CD4-positive, alpha-beta memory T cell (primary cell): Measurements from ENCODE around the gene SV2A. TPM values are rescaled to one million over a fixed set of nuclear protein-coding genes. Genes with fewer than 3 reads are reported as not detected.
"Not testable (repeated sequence)": the region's sequence is repeated elsewhere in the genome, so short reads cannot be mapped to it uniquely, and the experiment has no call there.

ENCODE experiments used
- CTCF ChIA-PET: fragments of 350-600 bp; sonication (Branson Sonifier 250); formaldehyde crosslinking; loops from one replicate; lab custom pipeline; 2021; ENCODE audit warnings: inconsistent platforms; ENCODE audit not compliant: partially characterized antibody; lab: Charles Lee
- POLR2A ChIA-PET: fragments of 350-600 bp; sonication (Branson Sonifier 250); formaldehyde crosslinking; loops from one replicate; lab custom pipeline; 2021; ENCODE audit not compliant: partially characterized antibody; lab: Charles Lee
- DNase-seq, 5 donors: peaks; one replicate each; pipeline versions ENCODE4 v3.0.0 to v3.0.0-alpha.2; 2020 to 2022; ENCODE audit warnings: mixed read lengths in 1 of 5
- H3K27ac ChIP-seq: one replicate; pipeline ENCODE4 v1.7.0; 2013; ENCODE audit warnings: low read depth, low read length
- H3K27me3 ChIP-seq: 2 replicates; pipeline ENCODE4 v1.7.0; 2013; ENCODE audit warnings: mild to moderate bottlenecking, low read length, moderate library complexity; ENCODE audit not compliant: insufficient read depth
- H3K36me3 ChIP-seq: 2 replicates; pipeline ENCODE4 v1.7.0; 2013; ENCODE audit warnings: mild to moderate bottlenecking, low read length, moderate library complexity; ENCODE audit not compliant: insufficient read depth
- H3K4me1 ChIP-seq: 2 replicates; pipeline ENCODE4 v1.7.0; 2013; ENCODE audit warnings: mild to moderate bottlenecking, low read length, moderate library complexity; ENCODE audit not compliant: insufficient read depth
- H3K4me3 ChIP-seq, 2 donors: one replicate each; pipeline ENCODE4 v1.7.0; 2013; ENCODE audit warnings: low read length in 2 of 2, mild to moderate bottlenecking in 1 of 2
- H3K9me3 ChIP-seq, 2 donors: one replicate each; pipeline ENCODE4 v1.7.0; 2013; ENCODE audit warnings: low read length in 2 of 2, control low read depth in 1 of 2; ENCODE audit not compliant: control insufficient read depth in 1 of 2
- H3K27ac Mint-ChIP-seq, 7 donors: one replicate each; pipeline ENCODE4 v1.8.0; 2020 to 2021; ENCODE audit warnings: mixed read lengths in 7 of 7, mild to moderate bottlenecking in 6 of 7, inconsistent platforms in 3 of 7, moderate library complexity in 3 of 7
- H3K27me3 Mint-ChIP-seq, 2 donors: one replicate each; pipeline ENCODE4 v1.8.0; 2020 to 2021; ENCODE audit warnings: mixed read lengths in 2 of 2
- H3K36me3 Mint-ChIP-seq, 2 donors: one replicate each; pipeline ENCODE4 v1.8.0; 2020 to 2021; ENCODE audit warnings: mixed read lengths in 2 of 2, inconsistent platforms in 1 of 2, mild to moderate bottlenecking in 1 of 2
- H3K4me1 Mint-ChIP-seq, 4 donors: one replicate each; pipeline ENCODE4 v1.8.0; 2020 to 2021; ENCODE audit warnings: mixed read lengths in 4 of 4, mild to moderate bottlenecking in 1 of 4
- H3K4me3 Mint-ChIP-seq, 8 donors: one replicate each; pipeline ENCODE4 v1.8.0; 2020 to 2021; ENCODE audit warnings: mixed read lengths in 8 of 8, mild to moderate bottlenecking in 7 of 8, moderate library complexity in 6 of 8, inconsistent platforms in 3 of 8
- H3K9me3 Mint-ChIP-seq, 8 donors: one replicate each; pipeline ENCODE4 v1.8.0; 2020 to 2021; ENCODE audit warnings: mixed read lengths in 8 of 8, mild to moderate bottlenecking in 5 of 8, inconsistent platforms in 3 of 8, moderate library complexity in 1 of 8
- intact Hi-C: fragments of 100-400 bp; cut with micrococcal nuclease; formaldehyde crosslinking; loops from one replicate; pipeline ENCODE4 v1.15.1; 2023
- polyA plus RNA-seq, 2 donors: library from polyadenylated mRNA; unstranded; fragments of 300-500 nt; fragmentation: Illumina TruSeq; gene quantifications; one replicate each; pipeline ENCODE4 v1.2.3, GENCODE V29; 2021
- total RNA-seq, 2 experiments: library from RNA; stranded (reverse); gene quantifications; one replicate each; pipeline ENCODE4 v1.2.3, GENCODE V29; 2021

The SV2A gene
- total and polyA plus RNA-seq, 4 experiments from 2014 or later, result 2.8 to 5.0 (median 3.6) TPM

- H3K4me3 ChIP-seq, H3K4me1 ChIP-seq, H3K9me3 ChIP-seq, H3K27ac ChIP-seq, H3K27ac Mint-ChIP-seq, DNase-seq, CTCF ChIA-PET, H3K36me3 Mint-ChIP-seq, H3K27me3 ChIP-seq, intact Hi-C loops, H3K9me3 Mint-ChIP-seq, H3K27me3 Mint-ChIP-seq, H3K4me1 Mint-ChIP-seq, H3K36me3 ChIP-seq, H3K4me3 Mint-ChIP-seq, POLR2A ChIA-PET: not testable (repeated sequence)
Measured at GRCh38 chr1:149873060-149873459, 44.6 kb downstream of the SV2A start.

DNA sequence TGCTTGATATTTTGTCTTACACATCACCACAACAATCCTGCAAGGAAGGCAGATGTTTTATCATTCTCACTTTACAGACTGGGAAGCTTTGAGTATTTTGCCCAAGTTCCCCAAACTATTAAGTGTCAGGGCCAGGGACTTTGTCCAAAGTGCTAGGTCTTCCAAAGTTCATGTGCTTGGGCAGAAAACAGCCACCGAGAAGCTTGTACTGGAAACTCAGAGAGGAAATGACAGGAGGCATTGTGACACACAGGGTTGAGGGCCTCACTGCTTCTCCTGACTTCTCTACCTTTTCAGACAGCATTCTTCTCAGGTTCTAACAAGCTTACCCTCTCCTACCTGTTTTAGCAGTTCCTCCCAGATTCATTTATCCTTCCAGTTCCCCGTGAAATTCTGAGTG is 50.8 kb downstream of the SV2A start:
- H3K27me3 Mint-ChIP-seq, H3K36me3 ChIP-seq, H3K27ac Mint-ChIP-seq, CTCF ChIA-PET, H3K9me3 Mint-ChIP-seq, POLR2A ChIA-PET, H3K36me3 Mint-ChIP-seq, H3K4me1 Mint-ChIP-seq, H3K4me3 Mint-ChIP-seq, H3K27me3 ChIP-seq, intact Hi-C loops, H3K4me1 ChIP-seq, H3K9me3 ChIP-seq, H3K4me3 ChIP-seq, H3K27ac ChIP-seq, DNase-seq: not testable (repeated sequence)

DNA sequence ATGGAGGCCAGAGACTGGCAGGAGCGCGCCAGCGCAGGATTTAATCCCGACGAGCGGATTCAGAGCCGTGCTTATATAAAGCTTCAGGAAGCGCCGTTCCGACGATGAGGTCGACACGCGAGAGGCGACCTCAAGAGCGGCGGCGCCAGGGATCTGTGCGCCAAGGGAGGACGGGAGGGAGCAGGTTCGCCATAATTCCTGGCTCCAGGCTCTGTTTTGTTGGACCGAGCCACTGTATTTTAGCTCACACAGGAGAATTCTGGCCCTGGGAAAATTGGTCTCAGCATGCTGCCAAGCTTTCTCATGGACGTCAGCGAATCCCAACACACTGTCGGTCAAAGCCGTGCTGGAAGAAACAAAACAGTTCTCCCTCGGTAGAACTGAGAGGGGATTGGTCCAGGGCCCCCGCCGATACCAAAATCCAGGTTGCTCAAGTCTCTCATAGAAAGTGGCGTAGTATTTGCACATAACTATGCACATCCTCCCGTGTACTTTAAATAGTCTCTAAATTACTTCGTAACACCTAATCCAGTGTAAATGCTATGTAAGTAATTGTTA is 56.1 kb downstream of the SV2A start:
- H3K27ac ChIP-seq, H3K36me3 Mint-ChIP-seq, H3K4me3 Mint-ChIP-seq, H3K4me1 ChIP-seq, H3K9me3 Mint-ChIP-seq, POLR2A ChIA-PET, intact Hi-C loops, H3K27ac Mint-ChIP-seq, H3K4me3 ChIP-seq, H3K4me1 Mint-ChIP-seq, CTCF ChIA-PET, H3K9me3 ChIP-seq, H3K36me3 ChIP-seq, DNase-seq, H3K27me3 ChIP-seq, H3K27me3 Mint-ChIP-seq: not testable (repeated sequence)

GRCh38 chr1:149860684-149861496 is 56.8 kb downstream of the SV2A start:
- intact Hi-C loops, result not testable (repeated sequence)

DNA sequence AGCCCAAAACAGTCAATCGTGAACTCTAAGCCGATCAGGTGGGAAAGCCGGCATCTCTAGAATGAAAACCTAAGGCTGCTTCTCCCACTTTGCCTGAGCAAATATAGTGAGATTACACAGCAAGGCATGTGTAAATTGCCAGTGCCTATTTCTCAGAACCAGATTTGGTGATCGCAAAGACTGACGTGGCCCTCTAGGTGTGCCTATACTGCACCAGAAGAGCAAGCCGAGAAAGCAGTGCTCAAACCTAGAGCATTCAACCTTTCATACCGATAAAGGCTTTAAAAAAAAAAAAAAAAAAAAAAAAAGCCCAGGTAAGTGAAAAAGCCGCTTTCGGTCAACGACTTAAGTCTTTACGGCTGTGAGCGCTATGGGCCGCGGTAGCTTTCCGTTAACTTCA is 57.4 kb downstream of the SV2A start:
- H3K27me3 ChIP-seq, H3K27ac ChIP-seq, H3K36me3 Mint-ChIP-seq, H3K36me3 ChIP-seq, POLR2A ChIA-PET, H3K27me3 Mint-ChIP-seq, H3K4me1 ChIP-seq, H3K4me3 ChIP-seq, H3K4me1 Mint-ChIP-seq, H3K27ac Mint-ChIP-seq, DNase-seq, H3K9me3 Mint-ChIP-seq, intact Hi-C loops, H3K9me3 ChIP-seq, H3K4me3 Mint-ChIP-seq, CTCF ChIA-PET: not testable (repeated sequence)

More at GRCh38 chr1:149860684-149861496, 56.8 kb downstream of the SV2A start:
- H3K9me3 Mint-ChIP-seq, H3K27ac ChIP-seq, H3K27me3 Mint-ChIP-seq, POLR2A ChIA-PET, H3K4me1 Mint-ChIP-seq, CTCF ChIA-PET, DNase-seq, H3K9me3 ChIP-seq, H3K4me3 ChIP-seq, H3K36me3 ChIP-seq, H3K27me3 ChIP-seq, H3K4me3 Mint-ChIP-seq, H3K36me3 Mint-ChIP-seq, H3K4me1 ChIP-seq, H3K27ac Mint-ChIP-seq: not testable (repeated sequence)

Other genes starting within 250 kb of the SV2A start
- gene FCGR1A, start 135.2 kb downstream of the SV2A start, total RNA-seq, result under 1 TPM in 1 of 2 experiments, not detected in 1; 0.53 TPM
- gene FCGR1A, start 135.2 kb downstream of the SV2A start, polyA plus RNA-seq, result not detected
- 10 to 100 TPM; 25.2 TPM for gene BOLA1, start 18.3 kb downstream of the SV2A start, total RNA-seq
- gene BOLA1, start 18.3 kb downstream of the SV2A start, polyA plus RNA-seq, result 10 to 100 TPM; 25.2 to 31.4 TPM
- gene SF3B4, start 10.0 kb upstream of the SV2A start, total RNA-seq, result 10 to 100 TPM; 47.7 to 48.8 TPM
- 100 to 1,000 TPM in 1 of 2 donors, 10 to 100 TPM in 1; 82.2 to 112 TPM for gene SF3B4, start 10.0 kb upstream of the SV2A start, polyA plus RNA-seq
- gene MTMR11, start 19.0 kb upstream of the SV2A start, total RNA-seq, result 1 to 10 TPM; 1.3 to 2.1 TPM
- under 1 TPM in 1 of 2 donors, not detected in 1; 0.28 TPM for gene MTMR11, start 19.0 kb upstream of the SV2A start, polyA plus RNA-seq
- 10 to 100 TPM; 15.3 to 17.6 TPM for gene OTUD7B, start 92.9 kb upstream of the SV2A start, total RNA-seq
- 1 to 10 TPM in 1 of 2 donors, under 1 TPM in 1; 0.27 to 2.8 TPM for gene OTUD7B, start 92.9 kb upstream of the SV2A start, polyA plus RNA-seq
- gene VPS45, start 149.9 kb upstream of the SV2A start, total RNA-seq, result 10 to 100 TPM; 32.1 to 38.5 TPM
- gene VPS45, start 149.9 kb upstream of the SV2A start, polyA plus RNA-seq, result 10 to 100 TPM; 25.1 to 36.7 TPM
- 100 to 1,000 TPM; 154 TPM for gene PLEKHO1, start 232.1 kb upstream of the SV2A start, total RNA-seq
- gene PLEKHO1, start 232.1 kb upstream of the SV2A start, polyA plus RNA-seq, result 10 to 100 TPM; 40.5 to 43.5 TPM